ENCODE results near the gene GJB1.

The GJB1 gene

GRCh38 chrX:71214152-71214551 lies 8.9 kb upstream of the GJB1 start:
- TF ChIP-seq CTCF (IDR thresholded peaks at IDR 0.05; ENCODE audit: borderline replicate concordance, control extremely low read depth, extremely low read depth, insufficient read depth, missing control alignments): no peak
- in situ Hi-C loops (cut with MboI; ENCODE audit: low sequenced_read_pairs, unreplicated experiment): no loop called here
- DNase-seq (ENCODE audit: low spot score): no peak

GRCh38 chrX:71214604-71215337 lies 8.3 kb upstream of the GJB1 start:
- in situ Hi-C loops (cut with MboI; ENCODE audit: low sequenced_read_pairs, unreplicated experiment): no loop called here
- TF ChIP-seq CTCF (IDR thresholded peaks at IDR 0.05; ENCODE audit: borderline replicate concordance, control extremely low read depth, extremely low read depth, insufficient read depth, missing control alignments): no peak
- no peak for DNase-seq (ENCODE audit: low spot score)

- no peak for TF ChIP-seq CTCF (IDR thresholded peaks at IDR 0.05; ENCODE audit: borderline replicate concordance, control extremely low read depth, extremely low read depth, insufficient read depth, missing control alignments)
- no peak for DNase-seq (ENCODE audit: low spot score)
- in situ Hi-C loops (cut with MboI; ENCODE audit: low sequenced_read_pairs, unreplicated experiment): no loop called here
Observed at GRCh38 chrX:71215338-71215912, 7.6 kb upstream of the GJB1 start.

DNA sequence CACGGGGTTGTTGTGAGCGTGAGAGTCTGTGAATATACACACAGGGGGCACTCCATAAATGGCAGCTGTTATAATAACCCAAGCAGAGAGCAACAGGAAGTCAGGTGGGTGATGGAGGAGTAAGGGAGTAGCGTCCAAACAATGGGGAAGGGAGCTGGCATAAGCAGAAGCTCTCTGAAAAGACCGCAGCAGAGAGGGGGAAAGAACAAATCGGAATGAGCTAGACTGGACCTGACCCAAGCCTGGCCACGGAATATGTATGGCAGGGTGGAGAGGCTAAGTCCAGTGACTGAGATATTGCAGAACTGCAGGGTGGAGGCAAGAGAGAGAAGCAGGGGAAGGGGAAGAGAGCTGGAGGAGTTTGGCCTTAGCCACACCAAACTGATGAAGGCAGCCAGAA lies 6.5 kb upstream of the GJB1 start:
- no peak for DNase-seq (ENCODE audit: low spot score)
- in situ Hi-C loops (cut with MboI; ENCODE audit: low sequenced_read_pairs, unreplicated experiment): no loop called here
- no peak for TF ChIP-seq CTCF (IDR thresholded peaks at IDR 0.05; ENCODE audit: borderline replicate concordance, control extremely low read depth, extremely low read depth, insufficient read depth, missing control alignments)

- DNase-seq (ENCODE audit: low spot score): no peak
- in situ Hi-C loops (cut with MboI; ENCODE audit: low sequenced_read_pairs, unreplicated experiment): no loop called here
- TF ChIP-seq CTCF (IDR thresholded peaks at IDR 0.05; ENCODE audit: borderline replicate concordance, control extremely low read depth, extremely low read depth, insufficient read depth, missing control alignments): no peak
Observed at GRCh38 chrX:71217298-71217697, 5.7 kb upstream of the GJB1 start.

- TF ChIP-seq CTCF (IDR thresholded peaks at IDR 0.05; ENCODE audit: borderline replicate concordance, control extremely low read depth, extremely low read depth, insufficient read depth, missing control alignments): no peak
- DNase-seq (ENCODE audit: low spot score): no peak
- in situ Hi-C loops (cut with MboI; ENCODE audit: low sequenced_read_pairs, unreplicated experiment): no loop called here
Observed at GRCh38 chrX:71221145-71221544, 1.9 kb upstream of the GJB1 start.
